Occipital lobe (tissue), 1 donor: ENCODE measurements around the gene TUSC2. TPM values are rescaled to one million over a fixed set of nuclear protein-coding genes. Genes with fewer than 3 reads are reported as not detected.

Experiments
- total RNA-seq: library from RNA; depleted of rRNA; stranded (reverse); fragments of >200 nt; gene quantifications from one replicate; pipeline ENCODE4 v1.2.3, GENCODE V29; 2014

The TUSC2 gene
- total RNA-seq, 1 donor from 2014 or later = 16.2 TPM

Other genes starting within 250 kb of the TUSC2 start
- 205 TPM for gene RBM5, start 239.3 kb downstream of the TUSC2 start, total RNA-seq
- 5.8 TPM for gene SEMA3F, start 172.9 kb downstream of the TUSC2 start, total RNA-seq
- gene GNAT1, start 136.6 kb downstream of the TUSC2 start, total RNA-seq = not detected
- gene SLC38A3, start 123.0 kb downstream of the TUSC2 start, total RNA-seq = 5.0 TPM
- gene GNAI2, start 92.0 kb downstream of the TUSC2 start, total RNA-seq = 84.5 TPM
- gene SEMA3B, start 59.1 kb downstream of the TUSC2 start, total RNA-seq = 2.3 TPM
- gene LSMEM2, start 49.1 kb downstream of the TUSC2 start, total RNA-seq = 0.47 TPM
- 15.1 TPM for gene IFRD2, start 35.8 kb downstream of the TUSC2 start, total RNA-seq
- 6.6 TPM for gene HYAL3, start 28.8 kb downstream of the TUSC2 start, total RNA-seq
- 4.5 TPM for gene NAA80, start 28.8 kb downstream of the TUSC2 start, total RNA-seq
- gene HYAL1, start 24.6 kb downstream of the TUSC2 start, total RNA-seq = 0.16 TPM
- gene HYAL2, start 5.5 kb downstream of the TUSC2 start, total RNA-seq = 30.9 TPM
- 7.8 TPM for gene RASSF1, start 12.6 kb upstream of the TUSC2 start, total RNA-seq
- gene ZMYND10, start 17.5 kb upstream of the TUSC2 start, total RNA-seq = 2.5 TPM
- 19.0 TPM for gene NPRL2, start 22.6 kb upstream of the TUSC2 start, total RNA-seq
- 10.0 TPM for gene CYB561D2, start 22.6 kb upstream of the TUSC2 start, total RNA-seq
- gene TMEM115, start 31.3 kb upstream of the TUSC2 start, total RNA-seq = 19.8 TPM
- 2.2 TPM for gene CACNA2D2, start 175.4 kb upstream of the TUSC2 start, total RNA-seq
- 13.6 TPM for gene C3orf18, start 239.5 kb upstream of the TUSC2 start, total RNA-seq
- gene HEMK1, start 241.3 kb upstream of the TUSC2 start, total RNA-seq = 6.9 TPM